Measurements from ENCODE around the gene RHOD. TPM values are rescaled to one million over a fixed set of nuclear protein-coding genes. Genes with fewer than 3 reads are reported as not detected.

The RHOD gene
- total and polyA plus RNA-seq, 2 of the 8 experiments (the other 6 are each of a cell fraction or from before 2014, with no cell fraction given) = 12.1 to 17.6 TPM

GRCh38 chr11:67062526-67063373 lies 6.1 kb downstream of the RHOD start:
- DNase-seq (ENCODE audit: low read depth in 1 of 2, low spot score in 2 of 2) (no peak), FAIRE-seq (no peak)
- ChIA-PET CTCF (ENCODE audit: partially characterized antibody) (interaction anchor here (0.6 to 1.9 kb wide), 5 partner anchors 9 to 1044 kb away, joined by 3 to 12 read pairs (median 3); no protein-coding TSS in a partner anchor), POLR2A (ENCODE audit: partially characterized antibody) (interaction anchor here (0.6 to 1.2 kb wide), 2 partner anchors 11 to 46 kb away, joined by 3 to 4 read pairs; no protein-coding TSS in a partner anchor)
- no peak overlapping the region; the same call in 1 of the 2 replicates for H2AK5ac ChIP-seq (ENCODE audit: low read depth, low read length)
- H4K91ac ChIP-seq (replicated peaks; ENCODE audit: insufficient read length, low read length) = no peak overlapping the region
- H3K27ac ChIP-seq (ENCODE audit: low read depth, low read length) = no peak overlapping the region
- H2AFZ ChIP-seq (ENCODE audit: low read length) = no peak overlapping the region
- no peak overlapping the region for H3K18ac ChIP-seq (ENCODE audit: extremely low read depth, low read length)
- no peaks in the 10 kb centered on the region for H3K9me3 ChIP-seq (ENCODE audit: insufficient read depth in 2 of 2, low read depth in 1 of 2, low read length in 1 of 2)
- H3K14ac ChIP-seq (ENCODE audit: insufficient read length) = no peak overlapping the region
- no peak overlapping the region for H2BK12ac ChIP-seq (ENCODE audit: low read depth, low read length)
- H2BK5ac ChIP-seq (ENCODE audit: low read depth, low read length) = no peak overlapping the region
- H3K36me3 ChIP-seq (ENCODE audit: control insufficient read depth in 2 of 4, insufficient read depth in 4 of 4, low read length in 3 of 4) = no peaks in the 10 kb centered on the region
- no peaks in the 10 kb centered on the region for H3K23me2 ChIP-seq (ENCODE audit: low read depth, low read length)
- no peaks in the 10 kb centered on the region for H4K20me1 ChIP-seq (replicated peaks in 1 of 2; ENCODE audit: control insufficient read depth in 1 of 2, insufficient read depth in 2 of 2, low read length in 2 of 2)
- H3K79me1 ChIP-seq (ENCODE audit: low read depth, low read length) = no peaks in the 10 kb centered on the region
- no peak overlapping the region for H4K8ac ChIP-seq (ENCODE audit: extremely low read depth, insufficient read depth, low read length)
- H3K4me1 ChIP-seq (replicated peaks in 1 of 4; ENCODE audit: control insufficient read depth in 3 of 4, insufficient read depth in 4 of 4, low read length in 3 of 4) = no peaks in the 10 kb centered on the region; a peak in 2 of 7 replicates
- no peak overlapping the region for H3K4ac ChIP-seq (replicated peaks; ENCODE audit: insufficient read length, low read depth, low read length)
- no peak overlapping the region for H3K9ac ChIP-seq (replicated peaks in 1 of 4; ENCODE audit: extremely low read depth in 1 of 4, low read depth in 3 of 4, low read length in 3 of 4)
- H2BK120ac ChIP-seq (replicated peaks; ENCODE audit: low read depth, low read length) = no peak overlapping the region
- no peak overlapping the region for H3K4me3 ChIP-seq (ENCODE audit: extremely low read depth in 1 of 4, insufficient read depth in 2 of 4, low read depth in 3 of 4, low read length in 4 of 4)
- no peak overlapping the region for H2BK15ac ChIP-seq (ENCODE audit: low read length)
- no peak overlapping the region for H3K56ac ChIP-seq (replicated peaks; ENCODE audit: insufficient read length, low read depth, low read length)
- H3K4me2 ChIP-seq (ENCODE audit: insufficient read depth in 1 of 2, low read depth in 2 of 2, low read length in 2 of 2) = no peak overlapping the region
- no peaks in the 10 kb centered on the region for H3K79me2 ChIP-seq (ENCODE audit: control insufficient read depth in 1 of 2, insufficient read depth in 2 of 2, low read length in 2 of 2)
- H2BK20ac ChIP-seq (ENCODE audit: low read length) = no peak overlapping the region
- H3K27me3 ChIP-seq (replicated peaks in 1 of 4; ENCODE audit: control insufficient read depth in 3 of 4, extremely low read depth in 1 of 4, insufficient read depth in 3 of 4, low read length in 3 of 4) = peaks cover 0 to under 1% (median under 1%) of the 10 kb centered on the region in 4 experiments; a peak in 2 of 7 replicates
- TF ChIP-seq TCF12 (IDR thresholded peaks at IDR 0.05; ENCODE audit: low read depth, low read length) (no peak), SP4 (IDR thresholded peaks at IDR 0.05; ENCODE audit: low read length) (no peak), JUND (IDR thresholded peaks at IDR 0.05; ENCODE audit: low read length) (no peak), CBX8 (IDR thresholded peaks at IDR 0.05; ENCODE audit: borderline replicate concordance, low read depth, low read length) (no peak), BCL11A (IDR thresholded peaks at IDR 0.05; ENCODE audit: low read depth in 2 of 2, low read length in 2 of 2) (no peak)
- no peak overlapping the region for H4K5ac ChIP-seq (ENCODE audit: insufficient read length, low read depth, low read length)
- no peak overlapping the region for H3K23ac ChIP-seq (ENCODE audit: insufficient read length)
- 86% methylated on average over 13 of the region's 13 CpGs; no CpG with 5 or more reads in 1 of the 2 experiments for WGBS, 2 experiments (ENCODE audit: extremely low coverage in 1 of 2, insufficient coverage in 1 of 2, insufficient read length in 1 of 2, insufficient replicate concordance in 2 of 2, low coverage in 1 of 2, low lambda C conversion rate in 2 of 2, missing lambda C conversion rate in 1 of 2)

All from H1 (cell line).